ENCODE data around the gene LTBP1.

The LTBP1 gene

DNA sequence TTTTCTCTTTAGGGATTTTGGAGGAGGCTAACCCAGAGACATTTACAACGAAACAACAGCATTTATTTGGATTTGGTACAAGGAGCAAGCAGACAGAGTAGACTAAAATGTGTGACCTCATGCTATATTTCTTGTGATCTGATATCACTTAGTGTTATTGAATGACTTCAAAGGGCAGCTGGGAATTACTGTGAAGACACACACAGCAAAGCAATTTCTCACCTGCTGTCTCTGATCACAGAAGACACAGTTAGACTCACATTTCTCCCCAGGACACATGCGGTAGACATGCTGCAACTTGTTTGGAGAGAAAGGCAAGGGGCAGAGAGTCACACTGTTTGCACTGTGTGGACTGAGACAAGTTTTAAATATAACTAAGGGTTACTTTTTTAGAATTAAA lies 67.5 kb downstream of the LTBP1 start:
- no peak for DNase-seq

DNA sequence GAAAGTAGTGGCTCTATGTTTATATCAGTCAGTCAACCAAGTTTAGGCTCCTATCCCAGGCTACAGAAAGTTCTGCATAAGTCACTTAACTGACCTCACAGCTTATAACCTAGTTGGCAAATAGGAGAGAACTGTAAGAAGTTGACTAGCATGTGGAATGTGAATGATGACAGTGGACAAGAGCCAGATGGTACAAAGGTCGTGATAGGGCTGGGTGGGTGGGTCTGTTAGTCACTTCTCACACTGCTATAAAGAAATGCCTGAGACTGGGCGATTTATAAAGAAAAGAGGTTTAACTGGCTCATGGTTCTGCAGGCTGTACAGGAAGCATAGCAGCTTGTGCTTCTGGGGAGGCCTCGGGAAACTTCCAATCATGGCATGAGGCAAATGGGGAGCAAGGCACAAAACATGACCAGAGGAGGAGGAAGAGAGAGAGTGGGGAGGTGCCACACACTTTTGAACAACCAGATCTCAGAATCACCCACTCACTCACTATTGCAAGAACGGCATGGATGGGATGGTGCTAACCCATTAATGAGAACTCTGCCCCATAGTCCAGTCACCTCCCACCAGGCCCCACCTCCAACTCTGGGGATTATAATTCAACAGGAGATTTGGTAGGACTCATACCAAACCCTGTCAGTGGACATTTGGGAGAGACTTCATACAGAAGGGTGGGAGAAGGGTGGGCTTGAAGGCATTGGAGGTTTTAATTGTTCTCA lies 68.8 kb downstream of the LTBP1 start:
- DNase-seq = peak; percentile 82

DNA sequence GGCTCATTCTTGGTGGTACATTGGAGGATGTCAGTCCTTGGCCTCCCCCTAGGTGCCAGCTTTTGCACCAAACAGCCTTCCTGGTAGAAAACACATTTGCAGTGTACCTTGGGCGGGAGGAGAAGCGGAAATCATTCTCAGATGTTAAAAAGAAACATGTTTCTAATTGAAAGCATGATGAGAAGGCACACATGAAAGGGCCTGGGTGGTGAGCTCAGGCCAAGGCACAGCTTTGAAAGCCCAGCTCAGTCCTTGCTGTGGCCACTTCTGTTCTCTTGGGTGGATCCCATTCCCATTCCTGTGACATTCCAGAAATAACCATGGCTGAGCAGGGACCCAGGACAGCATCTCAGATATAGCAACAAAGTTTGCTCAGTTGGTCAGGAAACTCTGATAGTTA lies 71.5 kb downstream of the LTBP1 start:
- DNase-seq = no peak

DNA sequence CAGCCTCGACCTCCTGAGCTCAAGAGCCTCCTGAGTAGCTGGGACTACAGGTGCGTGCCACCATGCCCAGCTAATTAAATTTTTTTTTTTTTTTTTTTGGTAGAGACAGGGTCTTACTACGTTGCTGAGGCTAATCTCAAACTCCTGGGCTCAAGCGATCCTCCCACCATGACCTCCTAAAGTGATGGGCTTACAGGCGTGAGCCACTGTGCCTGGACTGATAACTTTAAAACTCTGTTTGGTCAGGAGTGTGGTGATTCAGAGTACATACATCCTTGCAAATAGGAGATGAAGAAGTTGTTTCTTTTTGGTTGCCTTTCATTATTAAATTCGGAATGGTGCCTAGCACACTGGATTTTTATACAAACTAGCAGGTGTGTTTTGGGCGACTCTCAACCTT lies 73.0 kb downstream of the LTBP1 start:
- no peak for DNase-seq

GRCh38 chr2:33020883-33021282 lies 74.1 kb downstream of the LTBP1 start:
- no peak for DNase-seq

DNA sequence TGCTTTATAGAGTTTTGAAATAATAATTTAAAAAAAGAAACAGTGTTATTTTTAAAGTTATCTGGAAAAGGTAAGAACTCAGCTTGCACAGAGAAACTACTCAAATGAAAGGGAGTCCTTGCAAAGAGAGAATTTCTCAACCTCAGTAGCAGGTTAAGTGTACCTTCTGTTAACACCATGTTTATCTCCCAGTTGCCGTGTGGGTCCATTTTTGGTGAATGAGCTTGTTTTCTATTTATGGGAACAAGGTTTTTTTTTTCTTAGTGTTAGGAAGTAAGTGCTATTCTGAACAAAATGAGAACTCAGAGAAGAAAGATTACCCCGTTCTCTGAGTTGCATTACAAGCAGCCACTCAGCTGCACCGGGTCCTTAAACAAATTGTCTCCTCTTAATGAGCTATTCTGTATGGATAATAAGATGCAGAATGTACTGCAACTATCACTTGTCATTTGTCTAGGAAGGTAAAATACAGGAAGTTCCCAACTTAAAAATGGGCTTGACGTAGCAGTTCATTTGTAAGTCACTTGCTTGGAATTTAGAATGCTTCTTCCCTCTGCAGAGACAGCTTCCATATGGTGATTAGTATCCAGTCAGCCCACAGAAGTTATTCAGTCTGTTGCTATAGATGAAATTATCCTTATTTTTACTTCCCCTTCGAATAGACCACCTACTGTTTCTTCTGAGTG lies 74.9 kb downstream of the LTBP1 start:
- peak; percentile 69 for DNase-seq

DNA sequence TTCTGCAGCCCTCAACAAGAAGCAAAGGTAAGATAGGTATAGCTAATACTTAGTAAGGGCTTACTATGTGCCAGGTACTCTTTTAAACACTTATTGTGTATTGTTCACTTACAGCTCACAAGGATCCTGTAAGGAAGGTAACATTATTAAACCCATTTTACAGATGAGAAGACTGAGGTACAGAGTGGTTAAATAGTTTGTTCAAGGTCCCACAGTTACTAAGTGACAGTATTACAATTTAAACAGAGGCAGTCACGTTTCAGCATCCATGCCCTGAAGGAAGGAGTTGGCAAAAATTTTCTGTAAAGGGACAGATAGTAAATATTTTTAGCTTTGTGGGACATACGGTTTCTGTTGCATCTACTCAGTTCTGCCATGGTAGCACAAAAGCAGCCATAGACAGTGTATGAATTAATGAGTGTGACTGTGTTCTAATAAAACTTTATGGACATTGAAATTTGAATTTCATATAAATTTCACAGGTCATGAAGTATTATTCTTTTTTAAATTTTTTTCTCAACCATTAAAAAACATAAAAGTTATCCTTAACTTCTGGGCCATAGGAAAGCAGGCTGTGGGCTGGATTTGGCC lies 75.7 kb downstream of the LTBP1 start:
- DNase-seq = no peak

- DNase-seq = peak; percentile 86
Observed at GRCh38 chr2:33022989-33023727, 76.4 kb downstream of the LTBP1 start.

DNA sequence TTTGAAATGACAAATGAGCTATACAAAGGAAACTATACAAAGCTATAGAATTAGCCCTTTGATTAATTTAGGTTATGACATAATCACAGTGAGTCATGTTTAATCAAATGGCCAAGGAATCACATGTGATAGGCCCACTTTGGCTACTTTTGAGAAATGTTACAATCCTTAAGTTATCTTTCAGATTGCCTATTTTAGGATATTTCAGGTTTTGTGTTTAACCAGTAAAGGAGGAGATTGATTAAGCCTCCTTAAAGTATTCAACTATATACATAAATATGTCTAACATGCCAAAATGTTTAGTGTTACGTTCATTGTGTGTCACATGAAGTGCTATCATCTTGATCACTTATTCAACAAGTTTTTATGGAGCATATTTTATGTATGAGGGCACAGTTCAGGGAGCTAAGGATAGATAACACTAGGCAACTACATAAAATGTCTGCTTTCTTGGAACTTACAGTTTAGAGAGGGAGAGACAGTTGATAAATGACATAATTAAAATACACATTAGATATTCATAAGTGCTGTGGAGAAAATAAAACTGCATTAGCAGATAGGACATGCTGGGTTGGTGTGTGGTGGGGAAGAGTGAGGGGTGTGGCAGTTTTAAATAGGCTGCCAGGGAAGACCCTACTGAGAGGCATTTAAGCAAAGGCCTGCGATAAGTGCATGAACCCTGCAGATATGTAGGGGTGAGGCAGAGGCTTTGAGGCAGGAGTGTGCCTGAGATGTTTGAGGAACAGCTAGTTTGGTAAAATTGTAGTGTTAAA lies 77.2 kb downstream of the LTBP1 start:
- no peak for DNase-seq

DNA sequence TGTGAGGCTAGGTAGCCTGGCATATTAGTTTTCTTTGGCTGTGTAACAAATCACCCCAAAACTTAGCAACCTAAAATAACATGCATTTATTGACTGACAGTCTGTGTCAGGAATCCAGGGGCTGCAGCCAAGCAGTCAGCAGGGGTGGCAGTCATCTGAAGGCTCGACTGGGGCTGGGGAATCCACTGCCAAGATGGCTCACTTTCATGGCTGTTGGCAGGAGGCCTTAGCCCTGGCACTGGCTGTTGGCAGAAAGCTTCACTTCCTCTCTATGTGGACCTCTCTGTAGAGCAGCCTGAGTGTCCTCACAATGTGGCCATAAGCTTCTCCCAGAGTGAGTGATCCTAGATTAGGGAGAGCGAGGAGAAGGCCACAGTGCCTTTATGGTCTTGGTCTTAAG lies 78.0 kb downstream of the LTBP1 start:
- DNase-seq = no peak

- no peak for DNase-seq
Observed at GRCh38 chr2:33029459-33029858, 82.7 kb downstream of the LTBP1 start.

GRCh38 chr2:33029926-33030325 lies 83.2 kb downstream of the LTBP1 start:
- no peak for DNase-seq

- DNase-seq = no peak
Observed at GRCh38 chr2:33030326-33030725, 83.6 kb downstream of the LTBP1 start.

GRCh38 chr2:33032245-33032644 lies 85.5 kb downstream of the LTBP1 start:
- no peak for DNase-seq

DNA sequence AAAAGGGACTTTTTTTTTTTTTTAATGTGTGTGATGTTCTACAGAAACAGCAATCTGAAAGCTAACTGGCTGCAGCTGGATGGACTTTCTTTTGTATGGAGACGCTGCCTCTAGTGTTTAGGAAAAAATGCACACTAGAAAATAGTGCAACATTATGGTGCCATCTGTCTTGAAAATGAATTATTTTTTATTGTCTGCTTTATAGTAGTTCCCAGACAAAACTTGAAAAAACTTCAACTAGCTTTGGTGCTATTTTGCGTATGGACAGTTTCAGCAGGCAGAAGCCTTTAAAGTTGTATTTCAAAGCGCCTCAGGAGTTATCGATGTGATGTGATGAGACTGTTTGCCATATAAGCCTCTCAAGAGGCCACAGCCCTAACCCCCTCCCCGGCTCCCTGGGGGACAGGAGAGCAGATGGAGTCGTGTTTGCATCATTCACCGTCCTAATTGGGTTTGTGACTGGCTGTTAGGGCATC lies 86.9 kb downstream of the LTBP1 start:
- peak; percentile 47 for DNase-seq

DNA sequence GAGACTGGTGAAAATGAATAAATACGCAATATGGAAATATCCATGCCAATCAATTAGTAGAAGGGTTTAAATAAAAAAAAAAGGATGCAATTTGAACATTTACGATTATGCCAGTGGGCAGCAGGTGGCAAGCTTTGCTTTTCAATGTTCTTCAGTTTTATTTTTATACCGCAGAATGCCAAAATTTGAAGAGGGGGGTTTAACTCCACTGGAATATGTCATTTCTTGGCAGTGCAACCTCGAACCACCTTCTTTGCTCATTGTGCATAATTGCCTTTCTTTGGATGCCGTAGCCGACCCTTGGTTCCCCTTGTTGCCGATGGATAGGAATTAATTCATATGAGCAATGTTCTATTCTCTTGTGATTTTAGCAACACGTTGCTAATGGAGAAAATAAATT lies 88.0 kb downstream of the LTBP1 start:
- peak; percentile 41 for DNase-seq

DNA sequence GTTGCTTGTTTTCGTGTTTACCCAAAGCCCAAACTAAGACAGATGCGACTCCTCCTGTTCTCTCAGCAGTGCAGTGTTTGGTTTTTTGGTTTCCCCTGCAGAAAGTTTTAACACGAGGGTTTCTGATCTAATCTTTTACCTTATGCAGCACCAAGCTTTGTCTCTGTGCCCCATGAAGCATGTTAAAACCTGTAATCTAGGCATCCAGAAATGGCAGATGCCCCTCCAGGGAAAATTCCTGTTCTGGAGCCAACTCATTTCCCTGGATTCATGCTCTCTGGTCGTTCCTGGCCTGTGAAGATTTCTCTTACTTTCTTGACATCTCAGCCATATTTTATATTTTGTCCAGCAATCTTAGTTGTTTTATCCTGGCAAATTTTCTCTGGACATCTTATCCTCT lies 91.5 kb downstream of the LTBP1 start:
- DNase-seq = no peak

- no peak for DNase-seq
Observed at GRCh38 chr2:33038799-33039198, 92.0 kb downstream of the LTBP1 start.

GRCh38 chr2:33040541-33040940 lies 93.8 kb downstream of the LTBP1 start:
- DNase-seq = no peak

DNA sequence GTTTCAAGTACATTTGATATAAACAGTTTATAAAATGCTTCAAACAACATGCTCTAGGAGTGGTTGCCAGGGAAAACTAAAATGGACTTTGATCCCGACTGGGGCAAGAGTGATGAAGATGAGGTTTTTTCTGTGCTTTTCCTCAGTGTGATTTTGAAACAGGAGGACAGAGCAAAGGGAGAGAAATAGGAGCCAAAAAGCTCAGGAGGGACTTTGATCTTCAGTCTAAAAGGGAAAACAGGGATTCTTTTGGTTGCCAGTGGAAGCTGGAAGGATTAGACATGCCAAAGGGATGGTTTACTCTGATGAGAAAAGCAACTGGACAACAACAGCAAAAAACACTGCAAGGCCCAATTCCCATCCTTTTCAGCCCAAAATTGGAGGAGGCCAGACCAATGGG lies 95.5 kb downstream of the LTBP1 start:
- DNase-seq = no peak

- no peak for DNase-seq
Observed at GRCh38 chr2:33042819-33043218, 96.1 kb downstream of the LTBP1 start.

DNA sequence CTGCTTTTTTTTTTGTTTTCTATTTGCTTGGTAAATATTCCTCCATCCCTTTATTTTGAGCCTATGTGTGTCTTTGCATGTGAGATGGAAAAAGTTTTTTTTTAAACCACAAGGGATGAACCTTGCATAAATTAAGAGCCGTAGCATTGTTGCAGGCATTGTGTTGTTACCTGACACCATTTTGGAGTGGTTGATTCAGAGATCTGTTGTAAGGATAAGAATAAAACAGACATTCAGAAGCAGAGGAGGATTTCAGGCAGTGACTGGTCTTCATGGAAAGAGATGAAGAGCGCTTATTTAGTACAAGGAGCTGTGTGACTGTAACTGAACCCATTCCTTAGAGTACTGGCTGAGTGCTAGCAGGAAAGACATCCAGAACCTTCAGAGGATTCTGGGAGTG lies 101.2 kb downstream of the LTBP1 start:
- DNase-seq = no peak
